ENCODE data around the gene RET. TPM values are rescaled to one million over a fixed set of nuclear protein-coding genes. Genes with fewer than 3 reads are reported as not detected.

RET gene
- total RNA-seq, 2 donors from 2014 or later, result 0.34 TPM; not detected in 1

- Mint-ChIP-seq H3K4me1 (peaks cover 12% of the 10 kb centered on the region), H3K27ac (no peak overlapping the region), H3K4me3 (no peak overlapping the region), H3K36me3 (ENCODE audit: low read depth) (peaks cover 2% of the 10 kb centered on the region), H3K27me3 (peaks cover 5% of the 10 kb centered on the region)
- H3K9me3 ChIP-seq (ENCODE audit: control insufficient read depth, low read length, poor library complexity, severe bottlenecking), result no peaks in the 10 kb centered on the region
- ATAC-seq (no peak), DNase-seq (no peak)
Observed at GRCh38 chr10:43131256-43131655, 54.4 kb downstream of the RET start.

- ATAC-seq (no peak), DNase-seq (no peak)
- H3K9me3 ChIP-seq (ENCODE audit: control insufficient read depth, low read length, poor library complexity, severe bottlenecking), result no peaks in the 10 kb centered on the region
- Mint-ChIP-seq H3K27ac (no peak overlapping the region), H3K36me3 (ENCODE audit: low read depth) (peaks cover 2% of the 10 kb centered on the region), H3K4me3 (no peak overlapping the region), H3K27me3 (peaks cover 1% of the 10 kb centered on the region), H3K4me1 (peaks cover 8% of the 10 kb centered on the region)
Observed at GRCh38 chr10:43131906-43132305, 55.0 kb downstream of the RET start.

- Mint-ChIP-seq H3K4me1 (peaks cover 11% of the 10 kb centered on the region), H3K27me3 (no peaks in the 10 kb centered on the region)
Observed at GRCh38 chr10:43132867-43133787, 56.3 kb downstream of the RET start.

GRCh38 chr10:43134126-43134905 is 57.4 kb downstream of the RET start:
- peaks cover 7% of the 10 kb centered on the region for H3K36me3 Mint-ChIP-seq (ENCODE audit: low read depth)
- no peaks in the 10 kb centered on the region for H3K9me3 ChIP-seq (ENCODE audit: control insufficient read depth, low read length, poor library complexity, severe bottlenecking)
- DNase-seq (no peak), ATAC-seq (no peak)
- no peaks in the 10 kb centered on the region for H3K27me3 Mint-ChIP-seq
- no peak overlapping the region for H3K27ac Mint-ChIP-seq
- H3K4me1 Mint-ChIP-seq, result peaks cover 14% of the 10 kb centered on the region
- H3K4me3 Mint-ChIP-seq, result no peak overlapping the region

More at GRCh38 chr10:43132867-43133787, 56.3 kb downstream of the RET start:
- no peak for DNase-seq
- Mint-ChIP-seq H3K27ac (no peak overlapping the region), H3K36me3 (ENCODE audit: low read depth) (peaks cover 2% of the 10 kb centered on the region), H3K4me3 (no peak overlapping the region)
- no peak for ATAC-seq
- no peaks in the 10 kb centered on the region for H3K9me3 ChIP-seq (ENCODE audit: control insufficient read depth, low read length, poor library complexity, severe bottlenecking)

GRCh38 chr10:43135064-43135463 is 58.2 kb downstream of the RET start:
- H3K9me3 ChIP-seq (ENCODE audit: control insufficient read depth, low read length, poor library complexity, severe bottlenecking), result no peaks in the 10 kb centered on the region
- DNase-seq (no peak), ATAC-seq (no peak)
- Mint-ChIP-seq H3K36me3 (ENCODE audit: low read depth) (peaks cover 7% of the 10 kb centered on the region), H3K4me3 (no peak overlapping the region), H3K4me1 (peaks cover 19% of the 10 kb centered on the region), H3K27me3 (no peaks in the 10 kb centered on the region), H3K27ac (no peak overlapping the region)

- no peaks in the 10 kb centered on the region for H3K9me3 ChIP-seq (ENCODE audit: control insufficient read depth, low read length, poor library complexity, severe bottlenecking)
- DNase-seq (no peak), ATAC-seq (no peak)
- Mint-ChIP-seq H3K27me3 (no peaks in the 10 kb centered on the region), H3K4me1 (peaks cover 23% of the 10 kb centered on the region), H3K4me3 (no peak overlapping the region), H3K36me3 (ENCODE audit: low read depth) (peaks cover 7% of the 10 kb centered on the region), H3K27ac (peak overlapping the region; percentile 90)
Observed at GRCh38 chr10:43135656-43136055, 58.8 kb downstream of the RET start.

GRCh38 chr10:43136432-43136831 is 59.6 kb downstream of the RET start:
- peaks cover 7% of the 10 kb centered on the region for H3K36me3 Mint-ChIP-seq (ENCODE audit: low read depth)
- H3K27me3 Mint-ChIP-seq, result no peaks in the 10 kb centered on the region
- peaks cover 26% of the 10 kb centered on the region for H3K4me1 Mint-ChIP-seq
- peak overlapping the region; percentile 73 for H3K4me3 Mint-ChIP-seq
- peak overlapping the region; percentile 90 for H3K27ac Mint-ChIP-seq
- H3K9me3 ChIP-seq (ENCODE audit: control insufficient read depth, low read length, poor library complexity, severe bottlenecking), result no peaks in the 10 kb centered on the region
- DNase-seq (no peak), ATAC-seq (no peak)

GRCh38 chr10:43136995-43137716 is 60.3 kb downstream of the RET start:
- ATAC-seq, result no peak
- H3K27me3 Mint-ChIP-seq, result no peaks in the 10 kb centered on the region
- H3K9me3 ChIP-seq (ENCODE audit: control insufficient read depth, low read length, poor library complexity, severe bottlenecking), result no peaks in the 10 kb centered on the region
- H3K27ac Mint-ChIP-seq, result peak overlapping the region; percentile 90
- H3K4me3 Mint-ChIP-seq, result peak overlapping the region; percentile 99
- DNase-seq, result no peak
- H3K4me1 Mint-ChIP-seq, result peaks cover 29% of the 10 kb centered on the region
- H3K36me3 Mint-ChIP-seq (ENCODE audit: low read depth), result peaks cover 7% of the 10 kb centered on the region

- ATAC-seq (peak; percentile 10), DNase-seq (peak in 1 of 3 donors; percentile 39)
- Mint-ChIP-seq H3K4me3 (peak overlapping the region; percentile 99), H3K4me1 (peaks cover 33% of the 10 kb centered on the region), H3K27me3 (no peaks in the 10 kb centered on the region), H3K27ac (peak overlapping the region; percentile 90), H3K36me3 (ENCODE audit: low read depth) (peaks cover 7% of the 10 kb centered on the region)
- H3K9me3 ChIP-seq (ENCODE audit: control insufficient read depth, low read length, poor library complexity, severe bottlenecking), result no peaks in the 10 kb centered on the region
Observed at GRCh38 chr10:43137717-43138020, 60.8 kb downstream of the RET start.

GRCh38 chr10:43138021-43138756 is 61.3 kb downstream of the RET start, which contains the start of gene CSGALNACT2:
Gene CSGALNACT2 (plus strand): TSS chr10:43138445. CDS start chr10:43155150, 16,705 bp downstream.
- no peaks in the 10 kb centered on the region for H3K9me3 ChIP-seq (ENCODE audit: control insufficient read depth, low read length, poor library complexity, severe bottlenecking)
- peaks cover 34% of the 10 kb centered on the region for H3K4me1 Mint-ChIP-seq
- ATAC-seq (peak; percentile 82), DNase-seq (peak; percentile 84 to 86 (median 85))
- peaks cover 7% of the 10 kb centered on the region for H3K36me3 Mint-ChIP-seq (ENCODE audit: low read depth)
- peak within 1 kb of the TSS; percentile 99 for H3K4me3 Mint-ChIP-seq
- peak within 1 kb of the TSS; percentile 96 for H3K27ac Mint-ChIP-seq
- no peaks in the 10 kb centered on the region for H3K27me3 Mint-ChIP-seq

GRCh38 chr10:43138757-43139241 is 61.9 kb downstream of the RET start:
- peak; percentile 41 to 49 (median 47) for DNase-seq
- peak; percentile 74 for ATAC-seq
- H3K27ac Mint-ChIP-seq, result peak overlapping the region; percentile 96
- peaks cover 39% of the 10 kb centered on the region for H3K4me1 Mint-ChIP-seq
- H3K4me3 Mint-ChIP-seq, result peak overlapping the region; percentile 99
- H3K9me3 ChIP-seq (ENCODE audit: control insufficient read depth, low read length, poor library complexity, severe bottlenecking), result no peaks in the 10 kb centered on the region
- no peaks in the 10 kb centered on the region for H3K27me3 Mint-ChIP-seq
- H3K36me3 Mint-ChIP-seq (ENCODE audit: low read depth), result peaks cover 7% of the 10 kb centered on the region

GRCh38 chr10:43141421-43141820 is 64.6 kb downstream of the RET start:
- H3K27ac Mint-ChIP-seq, result peak overlapping the region; percentile 96
- peaks cover 5% of the 10 kb centered on the region for H3K36me3 Mint-ChIP-seq (ENCODE audit: low read depth)
- no peaks in the 10 kb centered on the region for H3K27me3 Mint-ChIP-seq
- H3K4me1 Mint-ChIP-seq, result peaks cover 48% of the 10 kb centered on the region
- H3K4me3 Mint-ChIP-seq, result peak overlapping the region; percentile 28
- no peak for ATAC-seq
- H3K9me3 ChIP-seq (ENCODE audit: control insufficient read depth, low read length, poor library complexity, severe bottlenecking), result no peaks in the 10 kb centered on the region
- DNase-seq, result no peak

Data from T-helper 17 cell (primary cell).